Fibroblast of lung (primary cell): Measurements from ENCODE around the gene TMEM139. TPM values are rescaled to one million over a fixed set of nuclear protein-coding genes. Genes with fewer than 3 reads are reported as not detected.
"Not testable (repeated sequence)": the region's sequence is repeated elsewhere in the genome, so short reads cannot be mapped to it uniquely, and the experiment has no call there.

Source experiments
- DNase-seq, 2 donors: peaks; one replicate each; pipeline versions ENCODE4 v3.0.0 to v3.0.0-alpha.2; 2010; ENCODE audit warnings: low read depth in 2 of 2
- H2AFZ ChIP-seq: 2 replicates; pipeline ENCODE4 v1.5.1; 2012; ENCODE audit warnings: low read length, control low read depth, inconsistent platforms
- H3K27ac ChIP-seq: 2 replicates; pipeline ENCODE4 v1.5.1; 2011; ENCODE audit warnings: low read length, control low read depth; ENCODE audit not compliant: insufficient read depth
- H3K27me3 ChIP-seq: 2 replicates; pipeline ENCODE4 v1.5.1; 2011; ENCODE audit warnings: mild to moderate bottlenecking, low read length; ENCODE audit not compliant: control insufficient read depth, insufficient read depth
- H3K36me3 ChIP-seq: 2 replicates; pipeline ENCODE4 v1.5.1; 2011; ENCODE audit warnings: low read length; ENCODE audit not compliant: control insufficient read depth, insufficient read depth
- H3K4me1 ChIP-seq: 2 replicates; pipeline ENCODE4 v1.5.1; 2011; ENCODE audit warnings: low read length; ENCODE audit not compliant: control insufficient read depth, insufficient read depth; ENCODE audit errors: extremely low read depth
- H3K4me2 ChIP-seq: 2 replicates; pipeline ENCODE4 v1.5.1; 2011; ENCODE audit warnings: low read length, control low read depth; ENCODE audit not compliant: insufficient read depth; ENCODE audit errors: extremely low read depth
- H3K4me3 ChIP-seq, 4 experiments: fragments of 200-600 bp in 1 of 4; sonication (generic) in 1 of 4; replicated peaks in 1 of 4; 2 replicates each; pipeline ENCODE4 v1.5.1; 2011 to 2016; ENCODE audit warnings: low read length in 4 of 4, low read depth in 3 of 4, mild to moderate bottlenecking in 3 of 4, control low read depth in 2 of 4, inconsistent platforms in 1 of 4, mixed read lengths in 1 of 4; ENCODE audit not compliant: insufficient read depth in 1 of 4; ENCODE audit errors: control extremely low read depth in 1 of 4
- H3K79me2 ChIP-seq: 2 replicates; pipeline ENCODE4 v1.5.1; 2012; ENCODE audit warnings: mild to moderate bottlenecking, low read length, inconsistent platforms; ENCODE audit not compliant: control insufficient read depth, insufficient read depth
- H3K9ac ChIP-seq: 2 replicates; pipeline ENCODE4 v1.5.1; 2011; ENCODE audit warnings: mild to moderate bottlenecking, low read length, control low read depth; ENCODE audit not compliant: insufficient read depth
- H3K9me3 ChIP-seq: 2 replicates; pipeline ENCODE4 v1.5.1; 2012; ENCODE audit warnings: low read depth, low read length; ENCODE audit not compliant: control insufficient read depth, insufficient read depth
- H4K20me1 ChIP-seq: 2 replicates; pipeline ENCODE4 v1.5.1; 2011; ENCODE audit warnings: low read length; ENCODE audit not compliant: control insufficient read depth, insufficient read depth; ENCODE audit errors: extremely low read depth
- EZH2 ChIP-seq: IDR thresholded peaks from 2 replicates; pipeline ENCODE4 v1.5.1; 2012; ENCODE audit warnings: low read length, control low read depth, mild to moderate bottlenecking; ENCODE audit errors: missing control alignments
- polyA plus RNA-seq, 2 donors: library from polyadenylated mRNA; depleted of rRNA in 1 of 2; stranded (reverse) in 1 of 2; unstranded in 1 of 2; fragments of >200 nt; gene quantifications; 2 replicates each; pipeline ENCODE4 v1.2.1, GENCODE V29; 2011 to 2012; ENCODE audit warnings: missing spikeins in 1 of 2
- total RNA-seq: library from RNA; depleted of rRNA; stranded (reverse); fragments of >200 nt; gene quantifications from 2 replicates; pipeline ENCODE4 v1.2.1, GENCODE V29; 2014
- TF ChIP-seq, protein P1 (sequence below), 2 donors: IDR thresholded peaks in 1 of 2; conservative IDR thresholded peaks in 1 of 2; 1 replicate in 1 of 2; 2 replicates in 1 of 2; pipeline ENCODE4 v1.5.1; 2011 to 2012; ENCODE audit warnings: low read length in 2 of 2, control low read depth in 1 of 2, inconsistent platforms in 1 of 2, low read depth in 1 of 2, mild to moderate bottlenecking in 1 of 2

Gene TMEM139
- total and polyA plus RNA-seq, 2 donors (not counting 1 experiment from before 2014, with no cell fraction given): not detected

DNA sequence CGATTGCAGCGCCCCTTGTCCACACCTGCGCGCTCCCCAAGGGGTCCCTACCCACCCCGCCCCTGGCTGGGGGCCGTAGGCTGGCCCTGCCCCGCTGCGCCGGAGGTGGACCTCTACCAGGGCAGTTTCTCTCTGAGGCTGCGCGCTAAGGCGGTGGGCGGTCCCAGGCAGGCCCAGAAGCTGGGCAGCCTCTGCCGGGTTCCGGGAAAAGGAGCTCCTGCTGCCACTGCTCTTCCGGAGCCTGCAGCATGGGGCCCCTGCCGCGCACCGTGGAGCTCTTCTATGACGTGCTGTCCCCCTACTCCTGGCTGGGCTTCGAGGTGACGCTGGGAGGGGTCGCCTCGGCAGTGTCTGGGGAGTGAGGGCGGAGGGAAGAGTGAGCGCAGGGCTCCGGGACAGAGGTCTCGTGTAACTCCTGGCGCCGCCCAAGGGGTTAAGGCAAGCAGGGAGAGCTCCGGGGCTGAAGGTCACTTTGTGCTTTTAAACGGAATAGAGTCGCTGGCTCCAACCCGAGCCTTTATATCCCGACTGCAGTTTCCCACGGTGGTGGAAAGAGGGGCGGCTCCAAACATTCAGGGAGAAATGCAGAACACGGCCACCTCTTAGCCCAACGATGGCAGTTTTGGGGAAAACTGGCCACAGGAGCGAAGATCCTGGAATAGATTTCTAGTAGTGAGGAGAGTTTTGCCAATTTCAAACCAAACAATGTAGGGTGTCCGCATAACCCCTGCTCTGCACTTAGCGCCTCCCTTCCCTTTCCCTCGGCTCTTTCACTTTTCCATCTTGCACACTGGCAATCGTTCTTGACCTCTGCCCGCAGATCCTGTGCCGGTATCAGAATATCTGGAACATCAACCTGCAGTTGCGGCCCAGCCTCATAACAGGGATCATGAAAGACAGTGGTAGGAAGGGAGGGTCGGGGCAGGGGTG, 21.2 kb upstream of the TMEM139 start, which contains the start of gene GSTK1:
GSTK1 (plus strand) TSS at position 176 of the 930 bp plus-strand sequence; CDS start at position 249, 73 bp downstream.
- TF ChIP-seq, protein P1, sequence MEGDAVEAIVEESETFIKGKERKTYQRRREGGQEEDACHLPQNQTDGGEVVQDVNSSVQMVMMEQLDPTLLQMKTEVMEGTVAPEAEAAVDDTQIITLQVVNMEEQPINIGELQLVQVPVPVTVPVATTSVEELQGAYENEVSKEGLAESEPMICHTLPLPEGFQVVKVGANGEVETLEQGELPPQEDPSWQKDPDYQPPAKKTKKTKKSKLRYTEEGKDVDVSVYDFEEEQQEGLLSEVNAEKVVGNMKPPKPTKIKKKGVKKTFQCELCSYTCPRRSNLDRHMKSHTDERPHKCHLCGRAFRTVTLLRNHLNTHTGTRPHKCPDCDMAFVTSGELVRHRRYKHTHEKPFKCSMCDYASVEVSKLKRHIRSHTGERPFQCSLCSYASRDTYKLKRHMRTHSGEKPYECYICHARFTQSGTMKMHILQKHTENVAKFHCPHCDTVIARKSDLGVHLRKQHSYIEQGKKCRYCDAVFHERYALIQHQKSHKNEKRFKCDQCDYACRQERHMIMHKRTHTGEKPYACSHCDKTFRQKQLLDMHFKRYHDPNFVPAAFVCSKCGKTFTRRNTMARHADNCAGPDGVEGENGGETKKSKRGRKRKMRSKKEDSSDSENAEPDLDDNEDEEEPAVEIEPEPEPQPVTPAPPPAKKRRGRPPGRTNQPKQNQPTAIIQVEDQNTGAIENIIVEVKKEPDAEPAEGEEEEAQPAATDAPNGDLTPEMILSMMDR (conservative IDR thresholded peaks at IDR 0.05 in 1 of 2, IDR thresholded peaks at IDR 0.05 in 1 of 2; ENCODE audit: low read depth in 1 of 2, low read length in 2 of 2): no peak
- no peak for TF ChIP-seq EZH2

DNA sequence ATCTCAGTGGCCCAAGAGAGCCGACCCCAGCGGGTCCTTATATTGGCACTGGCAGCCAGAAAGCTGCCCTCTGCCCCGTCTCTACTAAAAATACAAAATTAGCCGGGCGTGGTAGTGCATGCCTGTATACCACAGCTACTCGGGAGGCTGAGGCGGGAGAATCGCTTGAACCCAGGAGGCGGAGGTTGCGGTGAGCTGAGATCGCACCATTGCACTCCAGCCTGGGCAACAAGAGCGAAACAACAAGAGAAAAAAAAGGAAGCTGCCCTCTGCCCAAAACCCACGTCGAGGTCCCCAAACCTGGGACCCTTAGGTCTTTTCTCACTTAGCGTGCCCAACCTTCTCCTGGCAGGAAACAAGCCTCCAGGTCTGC, 20.6 kb upstream of the TMEM139 start:
- H3K9ac ChIP-seq, H3K79me2 ChIP-seq, H3K4me1 ChIP-seq, H3K27ac ChIP-seq, H3K27me3 ChIP-seq, H4K20me1 ChIP-seq, H3K36me3 ChIP-seq, H3K9me3 ChIP-seq, DNase-seq: not testable (repeated sequence)
- Histone ChIP-seq H2AFZ (peak overlapping the region; percentile 82), H3K4me3 (peak overlapping the region; percentile 70 to 98 (median 76)), H3K4me2 (peak overlapping the region; percentile 91)

More for the DNA sequence above, 21.2 kb upstream of the TMEM139 start, which contains the start of gene GSTK1:
- DNase-seq: peak; percentile 64 to 67
- H3K4me1 ChIP-seq: peaks cover 2% of the 10 kb centered on the region
- H3K4me3 ChIP-seq: peak within 1 kb of the TSS; percentile 70 to 98 (median 76)
- H3K9me3 ChIP-seq: no peaks in the 10 kb centered on the region
- H3K27me3 ChIP-seq: no peaks in the 10 kb centered on the region
- H3K9ac ChIP-seq: peak within 1 kb of the TSS; percentile 75
- H3K36me3 ChIP-seq: peaks cover 4% of the 10 kb centered on the region
- H4K20me1 ChIP-seq: no peaks in the 10 kb centered on the region
- H3K27ac ChIP-seq: peak within 1 kb of the TSS; percentile 76
- peak within 1 kb of the TSS; percentile 91 for H3K4me2 ChIP-seq
- H3K79me2 ChIP-seq: peaks cover 4% of the 10 kb centered on the region
- peak within 1 kb of the TSS; percentile 82 for H2AFZ ChIP-seq

DNA sequence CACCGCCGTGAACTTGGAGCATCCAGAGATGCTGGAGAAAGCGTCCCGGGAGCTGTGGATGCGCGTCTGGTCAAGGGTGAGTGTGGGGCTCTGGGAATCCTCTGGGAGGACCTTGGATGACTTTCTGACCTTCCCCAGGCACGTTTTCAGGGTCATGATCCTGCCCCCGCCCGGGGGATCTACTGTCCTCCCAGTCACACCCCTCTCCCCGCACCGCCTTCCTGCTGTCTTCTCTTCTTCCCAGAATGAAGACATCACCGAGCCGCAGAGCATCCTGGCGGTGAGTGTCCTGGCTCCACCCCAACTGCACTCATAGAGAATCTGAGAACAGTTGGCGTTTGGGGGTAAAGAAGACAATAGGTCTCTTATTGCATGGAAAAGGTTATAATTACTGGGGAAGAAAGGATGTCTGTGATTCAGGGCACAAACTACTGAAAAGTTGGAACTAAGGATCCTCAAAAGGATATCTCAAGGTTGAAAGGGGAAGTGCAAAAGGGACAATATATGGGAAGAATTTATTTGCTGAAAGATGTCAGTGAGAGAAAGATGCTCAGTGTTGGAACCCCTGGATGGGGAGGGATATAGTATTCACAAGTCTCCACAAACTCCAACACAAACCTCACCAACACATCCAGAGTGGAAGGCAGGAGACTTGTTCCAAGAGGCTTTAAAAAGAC, 19.6 kb upstream of the TMEM139 start:
- H2AFZ ChIP-seq: no peak overlapping the region
- no peaks in the 10 kb centered on the region for H3K27me3 ChIP-seq
- peak overlapping the region in 1 of 4 experiments; percentile 98 for H3K4me3 ChIP-seq
- no peak overlapping the region for H3K27ac ChIP-seq
- H3K4me1 ChIP-seq: peaks cover 2% of the 10 kb centered on the region
- H4K20me1 ChIP-seq: no peaks in the 10 kb centered on the region
- no peak for DNase-seq
- H3K4me2 ChIP-seq: no peak overlapping the region
- peaks cover 4% of the 10 kb centered on the region for H3K79me2 ChIP-seq
- no peaks in the 10 kb centered on the region for H3K9me3 ChIP-seq
- H3K9ac ChIP-seq: no peak overlapping the region
- no peak for TF ChIP-seq EZH2
- TF ChIP-seq, protein P1 (conservative IDR thresholded peaks at IDR 0.05 in 1 of 2, IDR thresholded peaks at IDR 0.05 in 1 of 2; ENCODE audit: low read depth in 1 of 2, low read length in 2 of 2): no peak
- H3K36me3 ChIP-seq: peaks cover 7% of the 10 kb centered on the region
